DOHH2 (cell line): ENCODE measurements around the gene NUTM2G.
"Not testable (repeated sequence)": the region's sequence is repeated elsewhere in the genome, so short reads cannot be mapped to it uniquely, and the experiment has no call there.

Experiments used
- H3F3A ChIP-seq: fragments of 200-600 bp; sonication (generic), shearing (Covaris generic); 2 replicates; pipeline ENCODE4 v1.6.0; 2016; ENCODE audit warnings: antibody characterized with exemption, mild to moderate bottlenecking; ENCODE audit not compliant: control insufficient read depth, insufficient read depth
- H3K27ac ChIP-seq: fragments of 200-600 bp; sonication (generic); 2 replicates; pipeline ENCODE4 v1.5.1; 2014; ENCODE audit warnings: low read depth, mild to moderate bottlenecking, low read length, moderate library complexity
- H3K27me3 ChIP-seq: fragments of 200-600 bp; sonication (generic); 2 replicates; pipeline ENCODE4 v1.6.1; 2014; ENCODE audit warnings: mild to moderate bottlenecking, low read length, mixed read lengths; ENCODE audit not compliant: control insufficient read depth
- H3K36me3 ChIP-seq: fragments of 200-600 bp; sonication (generic); 2 replicates; pipeline ENCODE4 v1.6.1; 2014; ENCODE audit warnings: mild to moderate bottlenecking, low read length, moderate library complexity, mixed read lengths; ENCODE audit not compliant: control insufficient read depth
- H3K4me1 ChIP-seq: fragments of 200-600 bp; sonication (generic); 2 replicates; pipeline ENCODE4 v1.6.1; 2014; ENCODE audit warnings: mild to moderate bottlenecking, low read length, mixed read lengths; ENCODE audit not compliant: control insufficient read depth
- H3K4me2 ChIP-seq: fragments of 200-600 bp; sonication (generic); 2 replicates; pipeline ENCODE4 v1.6.0; 2014; ENCODE audit warnings: mild to moderate bottlenecking, low read length, moderate library complexity
- H3K4me3 ChIP-seq: fragments of 200-600 bp; sonication (generic); 2 replicates; pipeline ENCODE4 v1.5.1; 2014; ENCODE audit warnings: mild to moderate bottlenecking, low read length, mixed read lengths
- H3K79me2 ChIP-seq: fragments of 200-600 bp; sonication (generic); 2 replicates; pipeline ENCODE4 v1.6.1; 2014; ENCODE audit warnings: mild to moderate bottlenecking, low read length, mixed read lengths; ENCODE audit not compliant: control insufficient read depth
- H3K9me2 ChIP-seq: fragments of 200-600 bp; sonication (generic); replicated peaks from 2 replicates; pipeline ENCODE4 v1.6.1; 2014; ENCODE audit warnings: mild to moderate bottlenecking, low read length, mixed read lengths; ENCODE audit not compliant: control insufficient read depth
- H3K9me3 ChIP-seq: fragments of 200-600 bp; sonication (generic); 2 replicates; pipeline ENCODE4 v1.6.1; 2014; ENCODE audit warnings: antibody characterized with exemption, low read length, mixed read lengths; ENCODE audit not compliant: control insufficient read depth, insufficient read depth
- H4K20me1 ChIP-seq: fragments of 200-600 bp; sonication (generic); 2 replicates; pipeline ENCODE4 v1.6.0; 2014; ENCODE audit warnings: low read depth, mild to moderate bottlenecking, antibody characterized with exemption, low read length, moderate library complexity; ENCODE audit not compliant: control insufficient read depth, insufficient read depth
- EZH2phosphoT487 ChIP-seq: fragments of 200-600 bp; sonication (generic); IDR thresholded peaks from 2 replicates; pipeline ENCODE4 v1.6.1; 2017; ENCODE audit warnings: borderline replicate concordance, mild to moderate bottlenecking, antibody characterized with exemption, low read length, moderate library complexity, mixed read lengths
- TF ChIP-seq, protein P1 (sequence below): fragments of 200-600 bp; sonication (generic); IDR thresholded peaks from one replicate; pipeline ENCODE4 v1.5.1; 2014; ENCODE audit warnings: antibody characterized with exemption, mild to moderate bottlenecking, low read depth, low read length; ENCODE audit not compliant: poor library complexity, severe bottlenecking

The NUTM2G gene

GRCh38 chr9:96928543-96928942, at the start of gene NUTM2G:
TSS of gene NUTM2G (plus strand) at chr9:96928843. CDS start at chr9:96929025, 182 bp downstream.
- not testable (repeated sequence) for H3K4me3 ChIP-seq, H3F3A ChIP-seq, H3K4me2 ChIP-seq, H3K9me3 ChIP-seq, H3K27ac ChIP-seq, H3K79me2 ChIP-seq, H3K36me3 ChIP-seq, H3K27me3 ChIP-seq, H3K9me2 ChIP-seq, H4K20me1 ChIP-seq, H3K4me1 ChIP-seq

GRCh38 chr9:96883922-96884321, 44.7 kb upstream of the NUTM2G start:
- no peaks in the 10 kb centered on the region for H4K20me1 ChIP-seq
- no peaks in the 10 kb centered on the region for H3K9me3 ChIP-seq
- TF ChIP-seq, protein P1, sequence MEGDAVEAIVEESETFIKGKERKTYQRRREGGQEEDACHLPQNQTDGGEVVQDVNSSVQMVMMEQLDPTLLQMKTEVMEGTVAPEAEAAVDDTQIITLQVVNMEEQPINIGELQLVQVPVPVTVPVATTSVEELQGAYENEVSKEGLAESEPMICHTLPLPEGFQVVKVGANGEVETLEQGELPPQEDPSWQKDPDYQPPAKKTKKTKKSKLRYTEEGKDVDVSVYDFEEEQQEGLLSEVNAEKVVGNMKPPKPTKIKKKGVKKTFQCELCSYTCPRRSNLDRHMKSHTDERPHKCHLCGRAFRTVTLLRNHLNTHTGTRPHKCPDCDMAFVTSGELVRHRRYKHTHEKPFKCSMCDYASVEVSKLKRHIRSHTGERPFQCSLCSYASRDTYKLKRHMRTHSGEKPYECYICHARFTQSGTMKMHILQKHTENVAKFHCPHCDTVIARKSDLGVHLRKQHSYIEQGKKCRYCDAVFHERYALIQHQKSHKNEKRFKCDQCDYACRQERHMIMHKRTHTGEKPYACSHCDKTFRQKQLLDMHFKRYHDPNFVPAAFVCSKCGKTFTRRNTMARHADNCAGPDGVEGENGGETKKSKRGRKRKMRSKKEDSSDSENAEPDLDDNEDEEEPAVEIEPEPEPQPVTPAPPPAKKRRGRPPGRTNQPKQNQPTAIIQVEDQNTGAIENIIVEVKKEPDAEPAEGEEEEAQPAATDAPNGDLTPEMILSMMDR, result no peak
- no peak for TF ChIP-seq EZH2phosphoT487
- no peaks in the 10 kb centered on the region for H3K9me2 ChIP-seq
- no peaks in the 10 kb centered on the region for H3K79me2 ChIP-seq
- no peak overlapping the region for H3K4me2 ChIP-seq
- no peak overlapping the region for H3K27ac ChIP-seq
- no peaks in the 10 kb centered on the region for H3K4me1 ChIP-seq
- H3K36me3 ChIP-seq, result no peaks in the 10 kb centered on the region
- H3K4me3 ChIP-seq, result no peak overlapping the region
- peaks cover 26% of the 10 kb centered on the region for H3K27me3 ChIP-seq
- no peaks in the 10 kb centered on the region for H3F3A ChIP-seq

GRCh38 chr9:96884443-96884842, 44.2 kb upstream of the NUTM2G start:
- Histone ChIP-seq H3K9me3 (no peaks in the 10 kb centered on the region), H3K36me3 (no peaks in the 10 kb centered on the region), H3K9me2 (no peaks in the 10 kb centered on the region), H3K27me3 (peaks cover 26% of the 10 kb centered on the region), H3K79me2 (no peaks in the 10 kb centered on the region), H3F3A (no peaks in the 10 kb centered on the region), H3K4me2 (no peak overlapping the region), H3K27ac (no peak overlapping the region), H4K20me1 (no peaks in the 10 kb centered on the region), H3K4me1 (no peaks in the 10 kb centered on the region), H3K4me3 (no peak overlapping the region)
- no peak for TF ChIP-seq EZH2phosphoT487
- TF ChIP-seq, protein P1, result no peak

DNA sequence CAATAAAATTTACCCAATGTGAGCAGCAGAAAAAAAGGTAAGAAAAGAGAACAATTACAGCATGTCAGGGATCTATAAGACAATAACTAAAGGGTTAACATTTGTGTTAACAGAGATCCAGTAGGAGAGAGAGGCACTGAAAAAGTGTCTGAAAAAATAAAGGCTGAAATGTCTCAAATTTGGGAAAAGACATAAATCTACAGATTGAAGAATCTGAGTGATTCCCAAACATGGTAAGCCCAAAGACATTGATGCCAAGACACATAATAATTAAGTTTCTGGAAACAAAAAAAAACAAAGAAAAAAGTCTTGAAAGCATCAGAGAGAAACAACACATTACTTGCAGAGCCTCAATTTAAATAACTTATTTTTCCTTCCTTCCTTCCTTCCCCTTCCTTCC, 43.2 kb upstream of the NUTM2G start:
- Histone ChIP-seq H3K36me3 (no peaks in the 10 kb centered on the region), H3K79me2 (no peaks in the 10 kb centered on the region), H4K20me1 (no peaks in the 10 kb centered on the region), H3K9me2 (no peaks in the 10 kb centered on the region), H3K27ac (no peak overlapping the region), H3K4me1 (no peaks in the 10 kb centered on the region), H3F3A (no peaks in the 10 kb centered on the region), H3K4me3 (no peak overlapping the region), H3K27me3 (peaks cover 22% of the 10 kb centered on the region), H3K9me3 (no peaks in the 10 kb centered on the region), H3K4me2 (no peak overlapping the region)
- TF ChIP-seq, protein P1, result no peak
- no peak for TF ChIP-seq EZH2phosphoT487
